Measurements from ENCODE around the gene POGK.
A peak's percentile ranks its signal among the peaks of the same experiment; 100 is the strongest.

Gene POGK

DNA sequence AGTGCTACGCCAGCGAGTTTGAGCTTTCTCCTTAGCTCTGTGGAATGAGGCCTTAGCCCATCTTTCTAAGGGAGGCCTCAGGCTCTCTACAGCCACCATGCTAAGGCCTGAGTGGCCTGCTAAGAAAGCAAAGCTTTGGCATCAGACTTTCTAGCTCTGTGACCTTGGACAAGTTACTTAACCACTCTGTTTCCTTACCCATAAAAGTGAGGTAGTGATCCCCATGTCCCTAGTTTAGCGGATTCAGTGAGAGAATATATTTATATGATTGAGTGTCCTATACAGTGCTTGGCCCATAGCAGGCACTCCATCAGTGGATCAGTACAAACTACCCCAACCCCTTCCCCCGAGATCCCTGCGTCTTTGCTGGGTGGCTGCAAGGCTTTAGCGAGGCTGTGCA, 4.0 kb downstream of the POGK start:
- H3K4me3 Mint-ChIP-seq = no peak overlapping the region

DNA sequence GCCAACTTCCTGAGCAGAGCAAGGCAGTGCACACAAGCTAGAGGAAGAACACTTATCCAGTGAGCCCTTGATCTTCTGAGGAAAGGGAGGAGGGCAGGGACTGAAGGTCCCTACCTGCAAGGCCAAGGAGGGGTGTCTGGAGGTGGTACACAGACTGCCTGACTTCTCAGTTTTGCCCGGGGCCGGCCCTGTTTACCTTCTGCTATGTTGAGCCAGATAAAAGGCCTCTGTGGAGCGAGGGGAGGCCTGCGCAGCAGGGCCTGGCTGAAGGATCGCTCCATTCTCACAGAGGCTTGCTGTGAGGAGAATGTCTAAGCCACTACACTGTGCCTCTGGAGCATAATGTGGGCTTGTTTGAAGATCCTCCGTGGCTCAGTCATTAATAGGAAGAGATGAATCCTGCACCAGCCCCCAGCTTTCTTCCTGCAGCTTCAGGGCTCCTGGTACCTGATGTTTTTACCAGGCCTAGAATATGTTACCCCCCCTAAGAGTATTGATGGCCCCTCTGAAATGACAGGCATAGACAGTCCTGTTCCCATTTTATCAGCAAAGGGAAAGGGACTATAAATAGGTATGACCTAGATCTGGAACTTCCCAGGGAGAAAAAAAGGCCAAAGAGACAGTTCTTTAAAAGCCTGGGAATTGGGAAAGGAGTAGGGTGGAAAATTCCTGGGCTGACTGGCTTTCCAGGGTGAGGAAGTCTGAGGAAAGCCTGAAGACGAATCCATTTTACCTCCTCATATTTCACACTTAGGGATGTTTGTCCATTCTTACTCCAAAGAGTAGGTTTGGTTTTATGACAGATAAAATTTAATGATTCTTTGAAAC, 4.7 kb downstream of the POGK start:
- DNase-seq (no peak), ATAC-seq (replicated peaks) (no peak)
- Mint-ChIP-seq H3K36me3 (peaks cover 43 to 69% of the 10 kb centered on the region in 2 donors), H3K27me3 (no peaks in the 10 kb centered on the region), H3K9me3 (no peaks in the 10 kb centered on the region), H3K4me3 (no peak overlapping the region), H3K27ac (peak overlapping the region; percentile 66), H3K4me1 (peaks cover 39 to 76% of the 10 kb centered on the region in 2 donors)

More for the DNA sequence above, 4.0 kb downstream of the POGK start:
- no peak for DNase-seq
- Mint-ChIP-seq H3K27me3 (no peaks in the 10 kb centered on the region), H3K4me1 (peaks cover 44 to 83% of the 10 kb centered on the region in 2 donors), H3K9me3 (no peaks in the 10 kb centered on the region), H3K36me3 (peaks cover 41 to 66% of the 10 kb centered on the region in 2 donors), H3K27ac (no peak overlapping the region)
- ATAC-seq (replicated peaks) = no peak

DNA sequence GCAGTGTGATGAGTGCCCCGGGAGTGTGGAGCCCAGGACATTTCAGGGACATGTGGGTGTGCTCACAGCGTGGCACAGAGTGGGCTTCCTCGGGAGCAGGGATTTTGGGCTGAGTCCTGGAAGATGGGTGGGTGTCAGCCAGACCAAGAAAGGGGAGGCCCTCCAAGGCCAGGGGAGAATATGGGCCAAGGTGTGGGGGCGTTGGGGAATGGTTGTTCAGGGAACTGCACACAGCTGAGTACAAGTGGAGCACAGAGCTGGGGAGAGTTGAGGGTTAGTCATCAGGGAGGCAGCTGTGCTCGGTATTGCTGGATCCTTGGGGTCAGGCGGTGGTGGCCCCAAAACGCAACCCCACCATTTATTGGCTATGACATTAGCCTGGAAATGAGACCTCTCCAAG, 5.5 kb downstream of the POGK start:
- Mint-ChIP-seq H3K27ac (no peak overlapping the region), H3K4me3 (no peak overlapping the region), H3K4me1 (peaks cover 40 to 75% of the 10 kb centered on the region in 2 donors), H3K27me3 (no peaks in the 10 kb centered on the region), H3K9me3 (no peaks in the 10 kb centered on the region), H3K36me3 (peaks cover 50 to 75% of the 10 kb centered on the region in 2 donors)
- DNase-seq (no peak), ATAC-seq (replicated peaks) (no peak)

DNA sequence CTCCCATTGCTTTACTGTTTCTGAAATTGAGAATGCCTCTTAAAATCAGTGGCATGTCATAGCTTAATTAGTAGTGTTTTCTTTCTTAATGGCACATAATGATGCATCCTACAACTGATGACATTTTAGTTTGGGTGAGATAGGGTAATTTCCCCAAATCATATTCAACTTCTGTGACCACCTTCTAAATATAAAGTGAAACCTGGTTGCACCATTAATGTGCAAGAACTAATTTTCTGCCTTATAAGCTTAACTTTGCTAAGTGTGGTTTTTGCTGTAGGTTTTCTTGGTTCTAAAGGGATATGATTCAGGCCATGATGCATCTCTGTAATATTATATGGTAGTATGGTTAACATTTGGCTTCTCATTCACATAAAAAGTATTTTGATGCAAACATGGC, 8.9 kb downstream of the POGK start:
- ATAC-seq (replicated peaks) (no peak), DNase-seq (no peak)
- Mint-ChIP-seq H3K36me3 (peaks cover 48 to 76% of the 10 kb centered on the region in 2 donors), H3K4me3 (no peak overlapping the region), H3K27ac (no peak overlapping the region), H3K27me3 (no peaks in the 10 kb centered on the region), H3K4me1 (peaks cover 37 to 57% of the 10 kb centered on the region in 2 donors), H3K9me3 (no peaks in the 10 kb centered on the region)

DNA sequence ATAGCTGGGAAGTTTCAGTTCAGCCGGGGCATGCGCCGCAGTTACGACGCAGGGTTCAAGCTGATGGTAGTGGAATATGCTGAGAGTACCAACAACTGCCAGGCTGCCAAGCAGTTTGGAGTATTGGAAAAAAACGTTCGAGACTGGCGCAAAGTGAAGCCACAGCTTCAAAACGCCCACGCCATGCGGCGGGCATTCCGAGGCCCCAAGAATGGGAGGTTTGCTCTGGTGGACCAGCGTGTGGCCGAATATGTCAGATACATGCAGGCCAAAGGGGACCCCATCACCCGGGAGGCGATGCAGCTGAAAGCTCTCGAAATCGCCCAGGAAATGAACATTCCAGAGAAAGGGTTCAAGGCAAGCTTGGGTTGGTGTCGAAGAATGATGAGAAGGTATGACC, 9.9 kb downstream of the POGK start:
- Mint-ChIP-seq H3K27me3 (no peaks in the 10 kb centered on the region), H3K9me3 (no peaks in the 10 kb centered on the region), H3K36me3 (peaks cover 48 to 75% of the 10 kb centered on the region in 2 donors), H3K27ac (no peak overlapping the region), H3K4me1 (peaks cover 37 to 50% of the 10 kb centered on the region in 2 donors), H3K4me3 (no peak overlapping the region)
- no peak for DNase-seq
- no peak for ATAC-seq (replicated peaks)

DNA sequence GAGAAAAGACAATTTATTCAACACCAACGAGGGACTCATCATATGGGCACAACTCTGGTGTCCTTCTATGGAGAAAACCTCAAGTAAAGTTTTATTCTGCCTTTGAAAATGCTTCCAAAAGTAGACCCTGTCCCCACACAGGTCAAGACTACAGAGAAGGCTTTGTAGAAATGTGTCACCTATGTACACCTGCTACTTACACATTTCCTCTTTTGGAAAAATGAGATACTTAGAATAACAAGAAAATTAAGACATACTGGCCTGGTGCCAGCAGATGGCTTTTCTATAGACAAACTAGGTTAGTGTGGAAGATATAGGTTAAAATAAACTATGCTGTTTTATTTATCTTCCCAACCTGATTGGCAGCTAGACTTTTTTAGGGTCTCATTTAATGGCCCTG, 13.6 kb downstream of the POGK start:
- no peaks in the 10 kb centered on the region for H3K9me3 Mint-ChIP-seq
- no peak overlapping the region for H3K27ac Mint-ChIP-seq
- DNase-seq (no peak), ATAC-seq (replicated peaks) (no peak)
- H3K4me1 Mint-ChIP-seq = peaks cover 14 to 19% of the 10 kb centered on the region in 2 donors
- H3K4me3 Mint-ChIP-seq = no peak overlapping the region
- peaks cover 40 to 57% of the 10 kb centered on the region in 2 donors for H3K36me3 Mint-ChIP-seq
- no peaks in the 10 kb centered on the region for H3K27me3 Mint-ChIP-seq

DNA sequence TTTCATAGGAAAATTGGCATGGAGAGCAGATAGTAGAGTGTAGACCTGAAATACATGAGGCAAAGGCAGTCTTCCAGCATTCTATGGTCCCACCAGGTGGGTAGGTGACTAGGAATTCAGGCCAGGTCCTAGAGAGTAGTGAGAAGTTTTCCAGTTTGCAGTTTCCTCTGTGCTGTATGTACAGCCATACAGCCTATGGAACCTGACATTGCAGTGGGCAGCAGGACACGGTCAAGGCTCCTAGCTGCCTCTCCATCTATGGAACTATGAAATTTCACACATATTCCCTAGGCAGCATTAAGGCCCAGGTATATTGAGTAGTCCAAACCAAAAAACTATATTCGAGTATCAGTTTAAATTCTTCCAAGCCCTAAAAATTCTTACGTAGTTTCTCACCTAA, 16.3 kb downstream of the POGK start:
- Mint-ChIP-seq H3K36me3 (peaks cover 37 to 54% of the 10 kb centered on the region in 2 donors), H3K4me1 (peaks cover 15 to 24% of the 10 kb centered on the region in 2 donors), H3K9me3 (no peaks in the 10 kb centered on the region), H3K27ac (no peak overlapping the region), H3K27me3 (no peaks in the 10 kb centered on the region), H3K4me3 (no peak overlapping the region)
- no peak for ATAC-seq (replicated peaks)
- no peak for DNase-seq

DNA sequence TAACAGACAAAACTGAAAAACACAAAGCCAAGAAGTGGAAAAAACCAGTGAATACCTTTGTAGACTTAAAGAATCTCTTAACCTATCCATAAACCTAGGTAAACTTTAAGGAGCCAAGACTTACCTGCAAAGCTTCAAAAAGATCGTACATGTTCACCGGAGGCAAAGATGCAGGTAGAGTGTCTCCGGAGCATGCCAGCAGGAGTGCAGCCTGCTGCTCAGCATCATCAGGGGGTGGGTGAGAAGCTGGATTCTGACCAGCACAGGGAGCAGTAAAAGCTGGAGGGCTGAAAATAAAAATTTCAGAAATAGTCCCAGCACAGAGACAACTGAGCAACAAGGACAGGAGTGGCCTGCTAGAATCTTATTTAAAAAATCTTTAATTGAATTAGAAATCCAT, 18.7 kb downstream of the POGK start:
- Mint-ChIP-seq H3K27me3 (no peaks in the 10 kb centered on the region), H3K27ac (no peak overlapping the region), H3K36me3 (peaks cover 36 to 44% of the 10 kb centered on the region in 2 donors), H3K4me3 (no peak overlapping the region), H3K4me1 (peaks cover 9 to 17% of the 10 kb centered on the region in 2 donors), H3K9me3 (no peaks in the 10 kb centered on the region)
- DNase-seq = no peak
- no peak for ATAC-seq (replicated peaks)

DNA sequence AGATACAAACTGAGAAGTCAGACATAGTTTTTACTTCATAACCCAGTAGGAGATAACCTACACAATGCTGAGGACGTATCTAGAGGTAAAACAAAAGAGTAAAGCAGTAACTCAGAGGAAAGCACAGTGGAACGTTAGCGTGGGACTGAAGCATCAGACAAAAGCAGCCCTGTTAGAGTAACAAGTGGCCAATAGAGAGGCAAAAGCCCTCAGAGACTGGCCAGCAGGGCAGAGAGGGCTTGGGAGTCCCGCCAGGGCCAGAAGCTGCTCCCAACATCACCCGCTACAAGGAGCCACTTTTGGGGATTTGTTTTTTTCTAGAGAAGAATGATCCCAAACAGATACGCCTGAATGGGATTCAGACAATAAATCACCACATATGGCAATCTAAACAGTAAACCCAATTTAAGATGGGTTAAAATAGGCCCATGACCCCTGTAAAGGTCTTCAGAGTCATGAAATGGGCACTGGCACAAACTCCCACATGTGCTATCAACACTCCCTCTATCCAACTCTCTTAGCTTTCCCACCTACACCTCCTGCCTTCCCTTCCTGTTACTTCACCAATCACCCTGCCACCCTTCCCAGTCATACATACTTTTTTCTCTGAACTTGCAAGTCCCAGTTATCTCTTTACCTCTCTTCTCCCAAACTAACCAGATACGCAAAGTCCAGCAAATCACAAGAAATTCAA, 19.6 kb downstream of the POGK start:
- Mint-ChIP-seq H3K27me3 (no peaks in the 10 kb centered on the region), H3K9me3 (no peaks in the 10 kb centered on the region), H3K27ac (peak overlapping the region; percentile 37), H3K4me3 (no peak overlapping the region), H3K36me3 (peaks cover 32 to 43% of the 10 kb centered on the region in 2 donors), H3K4me1 (peaks cover 9 to 17% of the 10 kb centered on the region in 2 donors)
- DNase-seq (no peak), ATAC-seq (replicated peaks) (no peak)

DNA sequence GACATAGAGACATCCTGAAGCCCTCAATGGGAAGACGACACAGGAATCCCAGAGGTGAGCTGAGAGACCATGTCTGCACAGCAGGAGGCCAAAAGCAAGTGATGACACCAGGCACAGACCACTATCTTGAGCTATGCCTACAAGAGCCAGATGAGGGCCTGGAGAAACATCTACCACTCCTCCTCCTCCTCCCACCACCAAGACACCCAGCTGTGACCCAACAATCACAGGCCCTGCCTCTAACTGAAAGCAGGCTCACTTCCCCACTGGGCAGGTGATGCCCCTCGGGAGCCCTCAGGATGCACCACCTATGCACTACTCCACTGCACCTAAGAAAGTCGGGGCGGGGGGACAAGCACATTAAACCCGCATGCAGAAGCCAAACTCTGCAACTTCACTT, 20.3 kb downstream of the POGK start:
- peak overlapping the region; percentile 37 for H3K27ac Mint-ChIP-seq
- H3K36me3 Mint-ChIP-seq = peaks cover 31 to 41% of the 10 kb centered on the region in 2 donors
- H3K4me3 Mint-ChIP-seq = no peak overlapping the region
- peaks cover 9 to 16% of the 10 kb centered on the region in 2 donors for H3K4me1 Mint-ChIP-seq
- ATAC-seq (replicated peaks) (peak; percentile 48 to 57), DNase-seq (no peak)
- no peaks in the 10 kb centered on the region for H3K27me3 Mint-ChIP-seq
- H3K9me3 Mint-ChIP-seq = no peaks in the 10 kb centered on the region

DNA sequence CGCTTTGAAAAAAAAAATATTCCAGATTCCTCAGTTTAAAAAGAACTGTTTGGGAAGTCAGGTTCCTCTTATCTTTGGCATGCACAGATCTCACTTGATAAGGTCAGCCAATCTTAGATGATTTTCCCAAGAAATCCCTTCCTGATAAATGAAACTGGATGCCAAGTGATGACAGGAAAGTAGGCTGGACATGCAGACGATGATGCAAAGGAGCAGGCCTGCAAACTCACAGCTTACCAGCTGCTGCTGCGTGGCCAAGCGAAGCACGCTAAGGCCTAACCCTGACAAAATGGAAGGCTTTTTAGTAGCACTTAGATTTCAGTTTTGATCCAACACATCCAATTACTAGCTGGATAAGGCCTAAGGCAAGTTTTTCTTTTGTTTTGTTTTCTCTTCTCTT, 26.7 kb downstream of the POGK start:
- Mint-ChIP-seq H3K36me3 (peaks cover 22 to 25% of the 10 kb centered on the region in 2 donors), H3K4me3 (no peak overlapping the region)

DNA sequence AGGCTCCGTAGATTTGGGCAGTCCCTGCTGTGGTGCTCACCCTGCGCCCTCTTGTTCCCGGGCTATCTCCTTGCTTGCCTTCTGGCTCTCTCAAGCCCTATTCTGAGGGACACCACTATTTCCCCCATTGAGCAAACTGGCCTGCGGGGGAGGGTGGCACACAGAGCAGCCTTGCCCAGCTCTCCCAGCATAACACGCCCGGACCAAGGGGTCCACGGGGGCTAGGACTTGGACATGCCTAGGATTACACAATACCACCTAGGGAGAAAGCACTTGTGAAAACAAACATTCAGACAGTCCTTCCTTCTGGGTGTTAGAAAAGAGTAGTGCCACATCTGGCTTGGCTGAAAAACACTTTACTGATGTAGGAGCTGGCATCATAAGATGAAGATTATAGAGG, 29.4 kb downstream of the POGK start:
- no peak for DNase-seq
- H3K4me3 Mint-ChIP-seq = no peak overlapping the region
- H3K27me3 Mint-ChIP-seq = no peaks in the 10 kb centered on the region
- H3K36me3 Mint-ChIP-seq = peaks cover 20 to 27% of the 10 kb centered on the region in 2 donors
- peaks cover 10 to 17% of the 10 kb centered on the region in 2 donors for H3K4me1 Mint-ChIP-seq
- ATAC-seq (replicated peaks) = no peak
- H3K9me3 Mint-ChIP-seq = no peaks in the 10 kb centered on the region
- no peak overlapping the region for H3K27ac Mint-ChIP-seq

More for the DNA sequence above, 26.7 kb downstream of the POGK start:
- H3K27ac Mint-ChIP-seq = no peak overlapping the region
- DNase-seq (no peak), ATAC-seq (replicated peaks) (no peak)
- peaks cover 0 to 7% of the 10 kb centered on the region in 2 donors for H3K4me1 Mint-ChIP-seq
- H3K27me3 Mint-ChIP-seq = no peaks in the 10 kb centered on the region
- H3K9me3 Mint-ChIP-seq = no peaks in the 10 kb centered on the region

DNA sequence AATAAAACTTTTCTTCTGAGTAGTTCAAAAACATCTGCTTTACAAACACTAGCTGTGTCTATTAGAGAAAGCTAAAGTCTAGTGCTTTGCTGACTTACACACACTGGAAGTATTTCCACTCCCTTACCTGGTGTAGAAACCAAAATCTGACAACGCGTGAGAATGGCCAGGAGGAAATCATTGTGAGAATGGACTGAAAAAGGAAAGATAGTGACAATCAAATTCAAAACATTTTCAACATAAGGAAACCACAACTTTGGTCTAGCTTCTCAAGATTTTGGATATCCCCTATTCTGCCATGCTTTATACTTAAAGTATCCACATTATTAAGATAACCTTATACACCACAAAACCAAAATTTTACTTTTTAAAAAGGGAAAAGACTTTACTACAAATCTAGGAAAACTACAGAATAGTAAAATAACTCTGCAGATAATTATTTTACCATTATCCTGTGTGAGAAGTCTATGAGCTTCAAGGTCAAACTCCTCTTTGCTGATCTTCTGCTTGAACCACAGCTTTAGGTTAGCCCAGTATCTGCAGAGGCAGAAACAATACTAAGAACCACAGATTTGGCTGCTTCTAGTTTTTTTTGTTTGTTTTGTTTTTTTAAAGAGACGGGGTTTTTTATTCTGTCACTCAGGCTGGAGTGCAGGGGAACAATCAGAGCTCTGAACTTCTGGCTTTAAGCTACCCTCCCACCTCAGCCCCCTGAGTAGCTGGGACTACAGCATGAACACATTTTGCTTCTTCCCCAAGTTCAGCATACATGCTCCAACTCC, 30.2 kb downstream of the POGK start:
- Mint-ChIP-seq H3K27me3 (no peaks in the 10 kb centered on the region), H3K27ac (no peak overlapping the region), H3K36me3 (peaks cover 16 to 23% of the 10 kb centered on the region in 2 donors), H3K4me3 (no peak overlapping the region), H3K9me3 (no peaks in the 10 kb centered on the region), H3K4me1 (peaks cover 13 to 17% of the 10 kb centered on the region in 2 donors)
- no peak for DNase-seq
- ATAC-seq (replicated peaks) = no peak

DNA sequence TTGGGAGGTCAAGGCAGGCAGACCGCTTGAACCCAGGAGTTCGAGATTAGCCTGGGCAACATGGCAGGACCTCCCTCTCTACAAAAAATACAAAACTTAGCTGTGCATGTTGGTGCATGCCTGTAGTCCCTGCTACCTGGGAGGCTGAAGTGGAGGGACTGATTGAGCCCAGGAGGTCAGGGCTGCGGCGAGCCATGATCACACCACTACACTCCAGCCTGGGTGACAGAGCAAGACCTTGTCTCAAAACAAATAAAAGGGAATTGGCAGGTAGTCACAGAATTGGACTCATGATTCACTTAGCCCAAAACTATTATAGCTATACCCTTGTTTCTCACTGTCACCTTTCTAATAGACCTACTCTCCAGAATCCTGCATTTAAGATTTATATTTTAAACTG, 31.3 kb downstream of the POGK start:
- no peak overlapping the region for H3K27ac Mint-ChIP-seq
- no peak for DNase-seq
- H3K36me3 Mint-ChIP-seq = peaks cover 14 to 23% of the 10 kb centered on the region in 2 donors
- H3K9me3 Mint-ChIP-seq = no peaks in the 10 kb centered on the region
- no peaks in the 10 kb centered on the region for H3K27me3 Mint-ChIP-seq
- peaks cover 23% of the 10 kb centered on the region in 2 donors for H3K4me1 Mint-ChIP-seq
- H3K4me3 Mint-ChIP-seq = no peak overlapping the region
- ATAC-seq (replicated peaks) = no peak
